ENCODE measurements around the gene FOXN3.

FOXN3 gene

DNA sequence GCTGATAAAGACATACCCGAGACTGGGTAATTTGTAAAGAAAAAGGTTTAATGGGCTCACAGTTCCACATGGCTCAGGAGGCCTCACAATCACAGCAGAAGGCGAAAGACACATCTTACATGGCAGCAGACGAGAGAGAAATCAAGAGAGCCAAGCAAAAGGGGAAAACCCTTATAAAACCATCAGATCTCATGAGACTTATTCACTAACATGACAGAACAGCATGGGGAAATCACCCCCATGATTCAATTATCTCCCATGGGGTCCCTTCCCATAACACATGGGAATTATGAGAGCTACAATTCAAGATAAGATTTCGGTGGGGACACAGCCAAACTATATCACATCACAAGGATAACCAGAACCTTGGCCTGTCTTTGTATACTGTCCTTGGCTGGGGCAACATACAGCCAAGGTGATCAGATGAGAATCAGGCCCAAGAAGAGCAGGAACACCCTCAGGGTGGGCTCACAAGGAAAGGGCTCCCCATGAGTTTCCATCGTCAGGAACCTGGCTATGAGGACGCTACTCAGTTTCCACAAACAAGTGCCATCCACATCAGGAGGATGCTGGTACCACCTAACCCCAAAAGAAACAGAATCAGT lies 152.7 kb downstream of the FOXN3 start:
- no peak for TF ChIP-seq CTCF (IDR thresholded peaks at IDR 0.05; ENCODE audit: low read depth, low read length)
- DNase-seq (ENCODE audit: extremely low read depth, low read depth): no peak

DNA sequence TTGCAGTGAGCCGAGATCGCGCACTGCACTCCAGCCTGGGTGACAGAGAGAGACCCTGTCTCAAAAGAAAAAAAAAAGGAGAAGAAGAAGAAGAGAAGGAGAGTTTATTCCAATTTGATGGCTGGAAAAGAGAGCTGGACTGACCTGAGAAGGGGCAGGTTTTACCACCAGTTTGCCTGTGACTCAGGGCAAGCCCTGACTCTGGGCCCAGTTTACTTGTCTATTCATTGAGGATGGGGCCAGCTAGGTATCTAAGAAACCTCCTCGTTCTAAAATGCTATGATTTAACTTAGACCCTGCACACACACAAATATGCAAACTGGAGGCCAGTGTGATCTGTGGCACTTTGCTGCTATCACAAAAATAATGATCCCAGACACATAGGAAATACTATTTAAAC lies 155.0 kb downstream of the FOXN3 start:
- TF ChIP-seq CTCF (IDR thresholded peaks at IDR 0.05; ENCODE audit: low read depth, low read length): no peak
- DNase-seq (ENCODE audit: extremely low read depth, low read depth): no peak

GRCh38 chr14:89260898-89261297 lies 156.1 kb downstream of the FOXN3 start:
- no peak for DNase-seq (ENCODE audit: extremely low read depth, low read depth)
- no peak for TF ChIP-seq CTCF (IDR thresholded peaks at IDR 0.05; ENCODE audit: low read depth, low read length)

DNA sequence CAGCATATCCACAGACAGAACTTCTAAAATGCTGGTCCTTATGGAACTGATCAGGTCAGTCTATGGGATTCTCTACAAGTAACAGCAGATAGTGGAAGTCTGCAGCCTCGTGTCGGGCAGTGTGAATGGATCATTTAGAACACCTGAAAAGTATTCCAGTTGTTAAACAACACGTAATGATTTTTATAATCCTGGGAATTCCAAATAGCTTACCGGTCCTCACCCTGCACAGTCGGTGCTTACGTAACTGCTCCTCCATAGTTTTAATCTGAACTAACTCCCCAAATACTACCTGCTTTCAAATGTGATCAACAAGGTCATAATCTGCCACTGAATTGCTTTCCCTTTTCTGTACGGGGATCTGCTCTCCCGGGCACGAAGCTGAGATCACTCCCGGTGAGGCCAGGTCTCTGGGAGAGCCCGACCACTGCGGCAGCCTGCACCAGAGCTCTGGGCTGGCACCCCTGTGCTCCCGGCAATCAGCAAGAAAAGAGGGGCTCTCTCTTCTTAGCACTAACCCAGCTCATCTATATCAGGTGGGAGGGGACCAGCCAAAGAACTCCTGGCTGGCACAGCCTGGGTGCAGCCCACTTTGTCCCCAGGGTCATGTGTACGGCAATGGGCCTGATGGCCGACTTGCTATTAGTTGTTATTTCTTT lies 157.0 kb downstream of the FOXN3 start:
- no peak for DNase-seq (ENCODE audit: extremely low read depth, low read depth)
- TF ChIP-seq CTCF (IDR thresholded peaks at IDR 0.05; ENCODE audit: low read depth, low read length): no peak

- DNase-seq (ENCODE audit: extremely low read depth, low read depth): no peak
Measured at GRCh38 chr14:89258728-89259273, 158.2 kb downstream of the FOXN3 start.

DNA sequence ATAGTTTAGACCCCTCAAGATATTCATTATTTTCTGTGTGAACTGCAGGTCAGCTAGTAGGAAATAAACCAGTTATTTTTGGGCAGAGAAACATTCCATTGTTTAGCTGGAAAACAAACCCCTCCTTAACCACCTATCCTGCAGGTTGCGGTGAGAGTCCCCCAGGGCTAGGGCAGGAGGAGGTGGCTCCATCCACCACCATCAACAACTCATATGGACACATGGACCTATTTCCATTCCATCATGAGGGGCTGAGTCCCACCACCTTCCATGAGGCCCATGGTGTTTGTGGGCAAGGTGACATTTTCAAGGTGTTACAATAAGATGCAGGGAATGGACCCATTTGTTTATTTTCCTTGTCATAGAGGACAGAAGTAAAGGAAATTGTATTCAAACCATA lies 160.1 kb downstream of the FOXN3 start:
- DNase-seq (ENCODE audit: extremely low read depth, low read depth): no peak
- no peak for TF ChIP-seq CTCF (IDR thresholded peaks at IDR 0.05; ENCODE audit: low read depth, low read length)

More at GRCh38 chr14:89258728-89259273, 158.2 kb downstream of the FOXN3 start:
- no peak for TF ChIP-seq CTCF (IDR thresholded peaks at IDR 0.05; ENCODE audit: low read depth, low read length)

- TF ChIP-seq CTCF (IDR thresholded peaks at IDR 0.05; ENCODE audit: low read depth, low read length): no peak
- DNase-seq (ENCODE audit: extremely low read depth, low read depth): no peak
Measured at GRCh38 chr14:89256283-89256682, 160.8 kb downstream of the FOXN3 start.
